Suppressor macrophage treated with lipopolysaccharide for 4 hours (primary cell): Measurements from ENCODE around the gene OLFM2.
"Not testable (repeated sequence)": the region's sequence is repeated elsewhere in the genome, so short reads cannot be mapped to it uniquely, and the experiment has no call there.

Source experiments
- DNase-seq: peaks from one replicate; pipeline ENCODE4 v3.0.0-alpha.2; 2020

The OLFM2 gene

GRCh38 chr19:9857920-9858746 lies 78.2 kb downstream of the OLFM2 start:
- peak; percentile 12 for DNase-seq

- DNase-seq, result no peak
These were observed 79.1 kb downstream of the OLFM2 start for GRCh38 chr19:9857076-9857721.

GRCh38 chr19:9856609-9857008 lies 79.7 kb downstream of the OLFM2 start:
- DNase-seq, result no peak

- no peak for DNase-seq
These were observed 82.0 kb downstream of the OLFM2 start for GRCh38 chr19:9854282-9854846.

- DNase-seq, result no peak
These were observed 85.9 kb downstream of the OLFM2 start for GRCh38 chr19:9850235-9850959.

- DNase-seq, result no peak
These were observed 86.5 kb downstream of the OLFM2 start for GRCh38 chr19:9849791-9850190.

- no peak for DNase-seq
These were observed 87.6 kb downstream of the OLFM2 start for GRCh38 chr19:9848762-9849161.

- no peak for DNase-seq
These were observed 88.3 kb downstream of the OLFM2 start for GRCh38 chr19:9848060-9848459.

GRCh38 chr19:9847087-9847671 lies 89.1 kb downstream of the OLFM2 start:
- DNase-seq, result peak; percentile 16

- DNase-seq, result not testable (repeated sequence)
These were observed 92.6 kb downstream of the OLFM2 start for GRCh38 chr19:9843626-9844273.

- no peak for DNase-seq
These were observed 93.3 kb downstream of the OLFM2 start for GRCh38 chr19:9842834-9843625.

GRCh38 chr19:9839415-9839814 lies 96.9 kb downstream of the OLFM2 start:
- DNase-seq, result no peak

GRCh38 chr19:9838324-9838723 lies 98.0 kb downstream of the OLFM2 start:
- no peak for DNase-seq

- DNase-seq, result peak; percentile 8
These were observed 100.3 kb downstream of the OLFM2 start for GRCh38 chr19:9836021-9836420.

- DNase-seq, result no peak
These were observed 100.8 kb downstream of the OLFM2 start for GRCh38 chr19:9835507-9835949.

- peak; percentile 100 for DNase-seq
These were observed 101.4 kb downstream of the OLFM2 start, which contains the start of gene PIN1 for GRCh38 chr19:9834726-9835506. Gene PIN1 (plus strand): TSS chr19:9835318. CDS start chr19:9835345, 27 bp downstream.

- DNase-seq, result no peak
These were observed 102.0 kb downstream of the OLFM2 start for GRCh38 chr19:9834307-9834725.

- DNase-seq, result no peak
These were observed 107.7 kb downstream of the OLFM2 start for GRCh38 chr19:9828551-9829063.

- DNase-seq, result peak; percentile 93
These were observed 108.8 kb downstream of the OLFM2 start, which contains the start of gene UBL5 for GRCh38 chr19:9827289-9828238. Gene UBL5 (plus strand): TSS chr19:9827918. CDS start chr19:9828338, 420 bp downstream.
